ENCODE measurements around the gene BCAS1. TPM values are rescaled to one million over a fixed set of nuclear protein-coding genes. Genes with fewer than 3 reads are reported as not detected.

BCAS1 gene
- total RNA-seq, 1 donor = not detected

DNA sequence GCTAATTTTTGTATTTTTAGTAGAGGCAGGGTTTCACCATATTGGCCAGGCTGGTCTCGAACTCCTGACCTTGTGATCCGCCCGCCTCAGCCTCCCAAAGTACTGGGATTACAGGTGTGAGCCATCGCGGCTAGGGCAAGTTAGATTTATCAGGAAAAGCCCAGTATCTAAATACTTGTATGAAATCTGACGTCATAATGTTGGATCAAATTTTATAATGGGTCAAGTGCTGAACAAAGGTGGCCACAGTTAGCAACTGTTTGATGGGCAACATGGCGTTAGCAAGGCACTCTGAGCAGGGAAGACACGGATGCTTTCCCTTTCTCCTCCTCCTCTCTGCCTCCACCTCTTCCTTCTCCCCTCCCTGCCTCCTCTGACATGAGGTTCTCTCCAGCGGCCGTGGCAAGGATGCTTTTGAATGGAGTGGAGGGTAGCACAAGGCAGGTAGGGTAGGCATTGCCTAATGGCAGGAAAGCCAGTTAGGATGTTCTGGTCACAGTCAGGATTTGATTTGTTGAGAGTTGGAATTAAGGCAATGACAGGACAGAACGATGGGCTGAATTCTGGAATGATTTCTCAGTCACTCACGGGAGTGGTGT lies 149.6 kb downstream of the BCAS1 start:
- Histone ChIP-seq H3K4me1 (ENCODE audit: insufficient read depth, low read length) (peaks cover 25% of the 10 kb centered on the region), H3K79me2 (ENCODE audit: insufficient read depth, low read length) (no peaks in the 10 kb centered on the region), H4K20me1 (ENCODE audit: insufficient read depth, low read length) (no peaks in the 10 kb centered on the region), H3K4me2 (ENCODE audit: insufficient read depth, low read length) (no peak overlapping the region), H3K9me3 (ENCODE audit: low read depth, low read length) (no peaks in the 10 kb centered on the region), H3K4me3 (ENCODE audit: insufficient read depth, low read length) (no peak overlapping the region), H3K27ac (ENCODE audit: low read depth, low read length) (no peak overlapping the region), H2AFZ (ENCODE audit: low read length) (no peak overlapping the region), H3K36me3 (ENCODE audit: insufficient read depth, low read length) (no peaks in the 10 kb centered on the region), H3K27me3 (ENCODE audit: insufficient read depth, low read length) (no peaks in the 10 kb centered on the region)
- TF ChIP-seq, protein P1, sequence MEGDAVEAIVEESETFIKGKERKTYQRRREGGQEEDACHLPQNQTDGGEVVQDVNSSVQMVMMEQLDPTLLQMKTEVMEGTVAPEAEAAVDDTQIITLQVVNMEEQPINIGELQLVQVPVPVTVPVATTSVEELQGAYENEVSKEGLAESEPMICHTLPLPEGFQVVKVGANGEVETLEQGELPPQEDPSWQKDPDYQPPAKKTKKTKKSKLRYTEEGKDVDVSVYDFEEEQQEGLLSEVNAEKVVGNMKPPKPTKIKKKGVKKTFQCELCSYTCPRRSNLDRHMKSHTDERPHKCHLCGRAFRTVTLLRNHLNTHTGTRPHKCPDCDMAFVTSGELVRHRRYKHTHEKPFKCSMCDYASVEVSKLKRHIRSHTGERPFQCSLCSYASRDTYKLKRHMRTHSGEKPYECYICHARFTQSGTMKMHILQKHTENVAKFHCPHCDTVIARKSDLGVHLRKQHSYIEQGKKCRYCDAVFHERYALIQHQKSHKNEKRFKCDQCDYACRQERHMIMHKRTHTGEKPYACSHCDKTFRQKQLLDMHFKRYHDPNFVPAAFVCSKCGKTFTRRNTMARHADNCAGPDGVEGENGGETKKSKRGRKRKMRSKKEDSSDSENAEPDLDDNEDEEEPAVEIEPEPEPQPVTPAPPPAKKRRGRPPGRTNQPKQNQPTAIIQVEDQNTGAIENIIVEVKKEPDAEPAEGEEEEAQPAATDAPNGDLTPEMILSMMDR (IDR thresholded peaks at IDR 0.05; ENCODE audit: extremely low read depth, low read depth, low read length) = no peak
- no peak for DNase-seq (ENCODE audit: insufficient read length, low spot score, missing footprints)

- no peak overlapping the region for H3K27ac ChIP-seq (ENCODE audit: low read depth, low read length)
- H2AFZ ChIP-seq (ENCODE audit: low read length) = peak overlapping the region; percentile 30
- H4K20me1 ChIP-seq (ENCODE audit: insufficient read depth, low read length) = no peaks in the 10 kb centered on the region
Measured at GRCh38 chr20:53919886-53920285, 150.5 kb downstream of the BCAS1 start.

DNA sequence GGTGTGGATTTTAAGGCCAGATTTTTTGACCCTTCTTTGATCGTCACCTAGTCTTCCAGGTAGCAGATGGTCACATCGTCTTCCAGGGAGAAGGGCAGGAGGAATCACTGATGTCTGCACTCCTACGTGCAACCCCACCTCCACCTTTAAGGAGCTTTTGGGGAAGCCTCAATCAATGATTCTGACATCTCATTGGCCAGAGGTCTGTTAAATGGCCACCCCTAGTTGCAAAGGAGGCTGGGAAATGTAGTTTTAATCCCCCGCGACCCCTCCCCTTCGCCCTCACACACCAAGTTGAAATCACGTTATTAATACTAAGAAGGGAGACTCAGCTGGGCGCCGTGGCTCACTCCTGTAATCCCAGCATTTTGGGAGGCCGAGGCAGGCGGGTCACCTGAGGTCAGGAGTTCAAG lies 151.4 kb downstream of the BCAS1 start:
- Histone ChIP-seq H3K4me2 (ENCODE audit: insufficient read depth, low read length) (no peak overlapping the region), H3K27me3 (ENCODE audit: insufficient read depth, low read length) (no peaks in the 10 kb centered on the region), H4K20me1 (ENCODE audit: insufficient read depth, low read length) (no peaks in the 10 kb centered on the region), H2AFZ (ENCODE audit: low read length) (no peak overlapping the region), H3K36me3 (ENCODE audit: insufficient read depth, low read length) (no peaks in the 10 kb centered on the region), H3K4me3 (ENCODE audit: insufficient read depth, low read length) (no peak overlapping the region), H3K27ac (ENCODE audit: low read depth, low read length) (no peak overlapping the region), H3K4me1 (ENCODE audit: insufficient read depth, low read length) (peaks cover 41% of the 10 kb centered on the region), H3K9me3 (ENCODE audit: low read depth, low read length) (no peaks in the 10 kb centered on the region), H3K79me2 (ENCODE audit: insufficient read depth, low read length) (no peaks in the 10 kb centered on the region)
- TF ChIP-seq, protein P1 (IDR thresholded peaks at IDR 0.05; ENCODE audit: extremely low read depth, low read depth, low read length) = no peak
- no peak for DNase-seq (ENCODE audit: insufficient read length, low spot score, missing footprints)

More at GRCh38 chr20:53919886-53920285, 150.5 kb downstream of the BCAS1 start:
- TF ChIP-seq, protein P1 (IDR thresholded peaks at IDR 0.05; ENCODE audit: extremely low read depth, low read depth, low read length) = no peak
- Histone ChIP-seq H3K36me3 (ENCODE audit: insufficient read depth, low read length) (no peaks in the 10 kb centered on the region), H3K4me2 (ENCODE audit: insufficient read depth, low read length) (no peak overlapping the region), H3K4me1 (ENCODE audit: insufficient read depth, low read length) (peaks cover 32% of the 10 kb centered on the region), H3K4me3 (ENCODE audit: insufficient read depth, low read length) (no peak overlapping the region), H3K9me3 (ENCODE audit: low read depth, low read length) (no peaks in the 10 kb centered on the region), H3K79me2 (ENCODE audit: insufficient read depth, low read length) (no peaks in the 10 kb centered on the region), H3K27me3 (ENCODE audit: insufficient read depth, low read length) (no peaks in the 10 kb centered on the region)
- DNase-seq (ENCODE audit: insufficient read length, low spot score, missing footprints) = no peak

DNA sequence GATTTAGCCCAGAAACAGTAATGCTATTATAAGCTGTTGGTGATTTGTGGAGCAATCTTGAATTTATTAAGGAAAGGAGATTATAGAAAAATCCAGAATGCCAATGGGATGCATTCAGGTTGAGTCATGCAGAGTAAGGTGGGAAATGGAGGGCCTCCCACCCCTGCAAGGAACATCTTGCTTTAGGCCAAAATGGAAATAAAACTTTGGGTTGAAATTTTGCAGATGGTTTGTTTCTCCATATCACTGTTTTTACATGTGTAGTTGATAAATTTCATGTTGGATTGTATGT lies 152.4 kb downstream of the BCAS1 start:
- TF ChIP-seq, protein P1 (IDR thresholded peaks at IDR 0.05; ENCODE audit: extremely low read depth, low read depth, low read length) = no peak
- peak overlapping the region; percentile 97 for H3K27ac ChIP-seq (ENCODE audit: low read depth, low read length)

More for the DNA sequence above, 152.4 kb downstream of the BCAS1 start:
- Histone ChIP-seq H3K4me3 (ENCODE audit: insufficient read depth, low read length) (no peak overlapping the region), H3K4me1 (ENCODE audit: insufficient read depth, low read length) (peaks cover 49% of the 10 kb centered on the region), H3K36me3 (ENCODE audit: insufficient read depth, low read length) (no peaks in the 10 kb centered on the region), H2AFZ (ENCODE audit: low read length) (peak overlapping the region; percentile 26), H3K4me2 (ENCODE audit: insufficient read depth, low read length) (peak overlapping the region; percentile 69), H3K27me3 (ENCODE audit: insufficient read depth, low read length) (no peaks in the 10 kb centered on the region), H4K20me1 (ENCODE audit: insufficient read depth, low read length) (no peaks in the 10 kb centered on the region), H3K9me3 (ENCODE audit: low read depth, low read length) (no peaks in the 10 kb centered on the region), H3K79me2 (ENCODE audit: insufficient read depth, low read length) (no peaks in the 10 kb centered on the region)
- DNase-seq (ENCODE audit: insufficient read length, low spot score, missing footprints) = no peak

Measured in osteoblast (primary cell).